NCI-H2081 treated with DMSO at 0.1 percent for 48 hours (cell line): Measurements from ENCODE around the gene RUNX3.
"Not testable (repeated sequence)": the region's sequence is repeated elsewhere in the genome, so short reads cannot be mapped to it uniquely, and the experiment has no call there.

ENCODE experiments used
- DNase-seq: peaks from one replicate; lab custom pipeline; 2025; lab: John Stamatoyannopoulos, UW

The RUNX3 gene

GRCh38 chr1:24930260-24931145 is at the start of gene RUNX3:
Gene RUNX3 (minus strand): TSS chr1:24930276. CDS start chr1:24929868, 408 bp downstream.
- DNase-seq, result no peak

GRCh38 chr1:24979232-24979631 is 49.2 kb upstream of the RUNX3 start:
- DNase-seq, result not testable (repeated sequence)

- no peak for DNase-seq
These were observed 48.4 kb upstream of the RUNX3 start for GRCh38 chr1:24978383-24979032.

GRCh38 chr1:24975391-24975790 is 45.3 kb upstream of the RUNX3 start:
- no peak for DNase-seq

GRCh38 chr1:24973315-24973714 is 43.2 kb upstream of the RUNX3 start:
- DNase-seq, result no peak

- no peak for DNase-seq
These were observed 42.8 kb upstream of the RUNX3 start for GRCh38 chr1:24972915-24973242.

GRCh38 chr1:24972221-24972914 is 42.3 kb upstream of the RUNX3 start:
- DNase-seq, result no peak

- DNase-seq, result no peak
These were observed 41.1 kb upstream of the RUNX3 start for GRCh38 chr1:24970926-24971875.

- DNase-seq, result no peak
These were observed 40.3 kb upstream of the RUNX3 start for GRCh38 chr1:24970399-24970753.

- no peak for DNase-seq
These were observed 39.7 kb upstream of the RUNX3 start for GRCh38 chr1:24969596-24970398.

- no peak for DNase-seq
These were observed 39.0 kb upstream of the RUNX3 start for GRCh38 chr1:24968941-24969585.

- no peak for DNase-seq
These were observed 37.9 kb upstream of the RUNX3 start for GRCh38 chr1:24967962-24968361.

GRCh38 chr1:24967555-24967954 is 37.5 kb upstream of the RUNX3 start:
- no peak for DNase-seq

- DNase-seq, result no peak
These were observed 36.8 kb upstream of the RUNX3 start for GRCh38 chr1:24966724-24967346.

GRCh38 chr1:24966121-24966723 is 36.1 kb upstream of the RUNX3 start:
- no peak for DNase-seq

- no peak for DNase-seq
These were observed 35.5 kb upstream of the RUNX3 start for GRCh38 chr1:24965571-24965930.

GRCh38 chr1:24964811-24965570 is 34.9 kb upstream of the RUNX3 start:
- DNase-seq, result no peak

- no peak for DNase-seq
These were observed 34.0 kb upstream of the RUNX3 start for GRCh38 chr1:24963943-24964693.
